ENCODE measurements around the gene TNNC1. TPM values are rescaled to one million over a fixed set of nuclear protein-coding genes. Genes with fewer than 3 reads are reported as not detected.

The TNNC1 gene
- total RNA-seq, 1 experiment from 2014 or later, result 40.5 TPM

DNA sequence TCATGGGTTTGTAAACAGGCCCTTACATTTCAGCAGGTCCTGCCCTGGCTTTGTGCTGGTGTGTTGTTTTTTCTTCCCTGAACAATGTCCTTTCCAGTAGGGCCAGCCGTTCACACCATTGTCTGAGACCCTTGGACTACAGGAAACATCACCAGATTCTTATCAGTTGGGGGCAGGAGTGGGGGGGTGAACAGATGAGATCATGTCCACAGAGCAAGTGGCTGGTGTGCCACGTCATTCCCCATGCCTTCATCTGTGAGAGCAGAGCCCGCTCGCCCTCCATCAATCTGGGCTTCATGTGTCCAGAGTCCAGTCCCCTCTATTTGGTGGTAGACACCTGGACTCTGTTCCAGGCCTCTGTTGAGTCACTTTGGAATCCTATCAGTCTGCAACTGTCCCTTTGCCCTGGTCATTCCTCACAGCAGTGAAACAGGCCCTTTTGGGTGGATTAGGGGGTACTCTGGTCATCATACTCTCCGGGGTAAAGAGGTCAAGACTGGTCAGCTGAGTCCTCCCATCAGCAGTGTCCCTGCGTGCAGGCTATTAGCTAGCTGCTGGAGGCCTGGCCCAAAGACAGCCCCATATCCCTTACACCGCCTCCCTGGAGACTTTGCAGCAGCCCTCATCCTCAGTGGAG is 23.9 kb downstream of the TNNC1 start:
- H3K4me3 ChIP-seq (ENCODE audit: low read depth, low read length), result no peak overlapping the region
- H3K4me1 ChIP-seq, result peaks cover 15% of the 10 kb centered on the region
- intact Hi-C loops (cut with micrococcal nuclease; ENCODE audit: unreplicated experiment), result loop anchor here (10.0 kb wide), 1 partner anchor 255 kb away; the partner anchor contains the start of genes GNL3 and PBRM1
- no peaks in the 10 kb centered on the region for H3K27me3 Mint-ChIP-seq (ENCODE audit: insufficient read depth, unreplicated experiment)
- H3K36me3 Mint-ChIP-seq (ENCODE audit: insufficient read depth, unreplicated experiment), result no peaks in the 10 kb centered on the region
- H3K27me3 ChIP-seq (replicated peaks; ENCODE audit: control insufficient read depth, insufficient read depth, low read length), result no peaks in the 10 kb centered on the region
- H3K27ac Mint-ChIP-seq (ENCODE audit: unreplicated experiment), result no peak overlapping the region
- no peaks in the 10 kb centered on the region for H3K9me3 ChIP-seq
- CTCF ChIA-PET, result no interaction called here
- no peaks in the 10 kb centered on the region for H3K4me1 Mint-ChIP-seq (ENCODE audit: low read depth, unreplicated experiment)
- POLR2A ChIA-PET, result no interaction called here
- H3K4me3 Mint-ChIP-seq (ENCODE audit: unreplicated experiment), result no peak overlapping the region
- H3K36me3 ChIP-seq (ENCODE audit: control insufficient read depth, insufficient read depth, low read length), result no peaks in the 10 kb centered on the region
- peak in 1 of 2 experiments; percentile 57 for DNase-seq
- no TSS peak for BruUV-seq (replicated peaks)
- H3K9me3 Mint-ChIP-seq (ENCODE audit: unreplicated experiment), result no peaks in the 10 kb centered on the region
- TF ChIP-seq CTCF (IDR thresholded peaks at IDR 0.05; ENCODE audit: insufficient read depth in 1 of 2, low read depth in 1 of 2, low read length in 1 of 2, severe bottlenecking in 1 of 2, unreplicated experiment in 1 of 2), result no peak

GRCh38 chr3:52429031-52429430 is 24.8 kb downstream of the TNNC1 start:
- Histone ChIP-seq H3K27me3 (replicated peaks; ENCODE audit: control insufficient read depth, insufficient read depth, low read length) (no peaks in the 10 kb centered on the region), H3K9me3 (no peaks in the 10 kb centered on the region), H3K4me1 (peaks cover 15% of the 10 kb centered on the region), H3K36me3 (ENCODE audit: control insufficient read depth, insufficient read depth, low read length) (no peaks in the 10 kb centered on the region), H3K4me3 (ENCODE audit: low read depth, low read length) (no peak overlapping the region)
- no TSS peak for BruUV-seq (replicated peaks)
- H3K27ac Mint-ChIP-seq (ENCODE audit: unreplicated experiment), result no peak overlapping the region
- H3K4me3 Mint-ChIP-seq (ENCODE audit: unreplicated experiment), result no peak overlapping the region
- no peaks in the 10 kb centered on the region for H3K9me3 Mint-ChIP-seq (ENCODE audit: unreplicated experiment)
- peak in 1 of 2 experiments; percentile 14 for DNase-seq
- H3K4me1 Mint-ChIP-seq (ENCODE audit: low read depth, unreplicated experiment), result no peaks in the 10 kb centered on the region
- TF ChIP-seq CTCF (IDR thresholded peaks at IDR 0.05; ENCODE audit: insufficient read depth in 1 of 2, low read depth in 1 of 2, low read length in 1 of 2, severe bottlenecking in 1 of 2, unreplicated experiment in 1 of 2), result no peak
- no peaks in the 10 kb centered on the region for H3K36me3 Mint-ChIP-seq (ENCODE audit: insufficient read depth, unreplicated experiment)
- no peaks in the 10 kb centered on the region for H3K27me3 Mint-ChIP-seq (ENCODE audit: insufficient read depth, unreplicated experiment)
- CTCF ChIA-PET, result interaction anchor here (1.3 kb wide), 1 partner anchor 90 kb away, joined by 3 read pairs; no protein-coding TSS in a partner anchor
- intact Hi-C loops (cut with micrococcal nuclease; ENCODE audit: unreplicated experiment), result loop anchor here (10.0 kb wide), 1 partner anchor 256 kb away; the partner anchor contains the start of genes GNL3 and PBRM1
- POLR2A ChIA-PET, result no interaction called here

- Mint-ChIP-seq H3K9me3 (ENCODE audit: unreplicated experiment) (no peaks in the 10 kb centered on the region), H3K27me3 (ENCODE audit: insufficient read depth, unreplicated experiment) (no peaks in the 10 kb centered on the region), H3K36me3 (ENCODE audit: insufficient read depth, unreplicated experiment) (no peaks in the 10 kb centered on the region), H3K27ac (ENCODE audit: unreplicated experiment) (no peak overlapping the region), H3K4me3 (ENCODE audit: unreplicated experiment) (no peak overlapping the region), H3K4me1 (ENCODE audit: low read depth, unreplicated experiment) (no peaks in the 10 kb centered on the region)
- CTCF ChIA-PET, result interaction anchor here (1.3 kb wide), 1 partner anchor 90 kb away, joined by 3 read pairs; no protein-coding TSS in a partner anchor
- H3K36me3 ChIP-seq (ENCODE audit: control insufficient read depth, insufficient read depth, low read length), result no peaks in the 10 kb centered on the region
- TF ChIP-seq CTCF (IDR thresholded peaks at IDR 0.05; ENCODE audit: insufficient read depth in 1 of 2, low read depth in 1 of 2, low read length in 1 of 2, severe bottlenecking in 1 of 2, unreplicated experiment in 1 of 2), result peak; percentile 65 to 80
- POLR2A ChIA-PET, result interaction anchor here (0.6 kb wide), 1 partner anchor 256 kb away, joined by 3 read pairs; no protein-coding TSS in a partner anchor
- intact Hi-C loops (cut with micrococcal nuclease; ENCODE audit: unreplicated experiment), result loop anchor here (1.0 to 10.0 kb wide), 3 partner anchors 16 to 256 kb away; partner anchors contain the start of genes GNL3 and PBRM1
- no peaks in the 10 kb centered on the region for H3K9me3 ChIP-seq
- peak; percentile 63 to 65 for DNase-seq
- BruUV-seq (replicated peaks), result no TSS peak
- no peaks in the 10 kb centered on the region for H3K27me3 ChIP-seq (replicated peaks; ENCODE audit: control insufficient read depth, insufficient read depth, low read length)
- H3K4me3 ChIP-seq (ENCODE audit: low read depth, low read length), result no peak overlapping the region
- peaks cover 15% of the 10 kb centered on the region for H3K4me1 ChIP-seq
Measured at GRCh38 chr3:52428151-52429005, 25.5 kb downstream of the TNNC1 start.
